Pancreas (tissue), 10 donors: Measurements from ENCODE around the gene TOX2. TPM values are rescaled to one million over a fixed set of nuclear protein-coding genes. Genes with fewer than 3 reads are reported as not detected.
A peak's percentile ranks its signal among the peaks of the same experiment; 100 is the strongest.

Experiments
- ATAC-seq, 4 donors: fragments of 200-7000 bp; cut with Tn5 transposase; one replicate each; pipeline versions ENCODE4 v1.8.0 to v1.9.1; 2020; ENCODE audit warnings: mild to moderate bottlenecking in 4 of 4, moderate library complexity in 4 of 4
- DNase-seq, 6 donors: peaks; one replicate each; pipeline ENCODE4 v3.0.0-alpha.2; 2020
- FAIRE-seq: peaks from 2 replicates; lab custom pipeline; 2012; peaks lifted over from hg19 to GRCh38; lab: Jason Lieb, UNC
- H3K27ac ChIP-seq, 4 donors: fragments of 200-600 bp; sonication (generic); 1 replicate in 3 of 4; 2 replicates in 1 of 4; pipeline versions ENCODE4 v1.5.0 to v1.8.0; 2020
- H3K27me3 ChIP-seq, 4 donors: fragments of 200-600 bp; one replicate each; pipeline ENCODE4 v1.8.0; 2021
- H3K36me3 ChIP-seq, 3 donors: fragments of 200-600 bp; sonication (generic) in 1 of 3; one replicate each; pipeline versions ENCODE4 v1.5.0 to v1.8.0; 2020 to 2021
- H3K4me1 ChIP-seq, 3 donors: fragments of 200-600 bp; one replicate each; pipeline ENCODE4 v1.8.0; 2021
- H3K4me3 ChIP-seq, 4 donors: fragments of 200-600 bp; sonication (generic) in 2 of 4; one replicate each; pipeline versions ENCODE4 v1.5.0 to v1.8.0; 2020 to 2021
- H3K9me3 ChIP-seq, 4 donors: fragments of 200-600 bp; one replicate each; pipeline ENCODE4 v1.8.0; 2021
- CTCF ChIP-seq, 4 donors: fragments of 200-600 bp; sonication (generic) in 3 of 4; IDR thresholded peaks; one replicate each; pipeline versions ENCODE4 v1.5.0 to v1.8.0; 2021; ENCODE audit warnings: antibody characterized with exemption in 4 of 4
- WGBS, 2 donors: extraction: QIAGEN DNeasy Blood & Tissue Kit; methylation state at CpG; one replicate each; pipeline ENCODE4 v1.1.7; 2013; 5-methylcytosine and 5-hydroxymethylcytosine counted together
- intact Hi-C, 3 donors: fragments of 100-400 bp; cut with DNase I; formaldehyde crosslinking; loops; one replicate each; pipeline versions ENCODE4 v1.11.1 to v1.14.2; 2022
- polyA plus RNA-seq, 2 donors: library from polyadenylated mRNA; stranded (reverse); fragments of 200-250 nt; gene quantifications; one replicate each; pipeline ENCODE4 v1.2.3, GENCODE V29; 2013
- total RNA-seq, 6 donors: library from RNA; stranded (reverse); fragmentation: NEBNext Ultra II Directional in 4 of 6; extraction: Animal tissue kit (Norgen Biotek cat#: 25700) in 4 of 6; gene quantifications; one replicate each; pipeline versions ENCODE4 v1.2.1 to v1.2.4, GENCODE V29; 2021 to 2023
- donor health status: healthy with polysubstance abuse.
- donor health status: DM: no; HTN: no; CAD: no; lungs with moderate emphysema.
- donor health status: DM: no; HTN: no; CAD: no.
- donor health status: control.
- donor health status: control.
- donor health status: Bipolar disorder and iron deficiency.
- donor health status: DM: yes; HTN: yes; CAD: no.
- donor health status: DM: no; HTN: no; CAD: no.
- donor health status: DM: no; HTN: no; CAD: no.
- donor health status: DM: yes; HTN: yes; CAD: no.

Gene TOX2
- total and polyA plus RNA-seq, 8 donors = 0.24 to 2.3 (median 0.90) TPM

GRCh38 chr20:44036441-44036840, 121.8 kb downstream of the TOX2 start:
- no peak for TF ChIP-seq CTCF (IDR thresholded peaks at IDR 0.05)
- no peak for DNase-seq
- H3K4me3 ChIP-seq = no peak overlapping the region
- intact Hi-C loops = no loop called here
- no peaks in the 10 kb centered on the region for H3K36me3 ChIP-seq
- H3K27ac ChIP-seq = no peak overlapping the region
- ATAC-seq = no peak
- H3K9me3 ChIP-seq = no peaks in the 10 kb centered on the region
- peaks cover 0 to 15% (median 0%) of the 10 kb centered on the region in 4 donors for H3K27me3 ChIP-seq
- no peak for FAIRE-seq
- 63 to 71% methylated on average over 4 of the region's 4 CpGs for WGBS, 2 donors
- H3K4me1 ChIP-seq = no peaks in the 10 kb centered on the region

- no peak for FAIRE-seq
- ATAC-seq = peak in 3 of 4 donors; percentile 41 to 74 (median 67)
Measured at GRCh38 chr20:44038681-44039123, 124.0 kb downstream of the TOX2 start.

GRCh38 chr20:44039147-44039546, 124.5 kb downstream of the TOX2 start:
- no peak overlapping the region for H3K4me3 ChIP-seq
- no peak for TF ChIP-seq CTCF (IDR thresholded peaks at IDR 0.05)
- H3K27me3 ChIP-seq = peaks cover 0 to 15% (median 0%) of the 10 kb centered on the region in 4 donors
- DNase-seq (no peak), FAIRE-seq (no peak), ATAC-seq (no peak)
- 81 to 91% methylated on average over 1 of the region's 1 CpG for WGBS, 2 donors
- no peaks in the 10 kb centered on the region for H3K9me3 ChIP-seq
- H3K4me1 ChIP-seq = no peaks in the 10 kb centered on the region
- no peaks in the 10 kb centered on the region for H3K36me3 ChIP-seq
- no peak overlapping the region for H3K27ac ChIP-seq
- intact Hi-C loops = no loop called here

More at GRCh38 chr20:44038681-44039123, 124.0 kb downstream of the TOX2 start:
- H3K36me3 ChIP-seq = no peaks in the 10 kb centered on the region
- no peak overlapping the region for H3K4me3 ChIP-seq
- TF ChIP-seq CTCF (IDR thresholded peaks at IDR 0.05) = no peak
- intact Hi-C loops = no loop called here
- DNase-seq = peak in 2 of 6 donors; percentile 13 to 40
- peaks cover 0 to 15% (median 0%) of the 10 kb centered on the region in 4 donors for H3K27me3 ChIP-seq
- no peak overlapping the region for H3K27ac ChIP-seq
- H3K9me3 ChIP-seq = no peaks in the 10 kb centered on the region
- no peaks in the 10 kb centered on the region for H3K4me1 ChIP-seq
- WGBS, 2 donors = 7 to 9% methylated on average over 15 of the region's 15 CpGs

GRCh38 chr20:44039741-44040140, 125.1 kb downstream of the TOX2 start:
- H3K4me3 ChIP-seq = no peak overlapping the region
- intact Hi-C loops = no loop called here
- WGBS, 2 donors = 58 to 70% methylated on average over 10 of the region's 10 CpGs
- H3K9me3 ChIP-seq = no peaks in the 10 kb centered on the region
- H3K27me3 ChIP-seq = peaks cover 0 to 15% (median 0%) of the 10 kb centered on the region in 4 donors
- H3K4me1 ChIP-seq = no peaks in the 10 kb centered on the region
- H3K27ac ChIP-seq = no peak overlapping the region
- TF ChIP-seq CTCF (IDR thresholded peaks at IDR 0.05) = no peak
- DNase-seq = no peak
- no peak for FAIRE-seq
- no peaks in the 10 kb centered on the region for H3K36me3 ChIP-seq
- no peak for ATAC-seq

- ATAC-seq (no peak), FAIRE-seq (no peak), DNase-seq (no peak)
- 63 to 66% methylated on average over 5 of the region's 5 CpGs for WGBS, 2 donors
- Histone ChIP-seq H3K27ac (no peak overlapping the region), H3K4me3 (no peak overlapping the region), H3K4me1 (no peaks in the 10 kb centered on the region), H3K36me3 (no peaks in the 10 kb centered on the region), H3K9me3 (no peaks in the 10 kb centered on the region), H3K27me3 (peaks cover 0 to 15% (median 0%) of the 10 kb centered on the region in 4 donors)
- no peak for TF ChIP-seq CTCF (IDR thresholded peaks at IDR 0.05)
- intact Hi-C loops = no loop called here
Measured at GRCh38 chr20:44040202-44040915, 125.7 kb downstream of the TOX2 start.
